IPS-NIHi7 (cell line): ENCODE results near the gene KIF13A.
A peak's percentile ranks its signal among the peaks of the same experiment; 100 is the strongest.
"Not testable (repeated sequence)": the region's sequence is repeated elsewhere in the genome, so short reads cannot be mapped to it uniquely, and the experiment has no call there.

ENCODE experiments used
- DNase-seq: peaks from one replicate; pipeline ENCODE4 v3.0.0; 2012; ENCODE audit warnings: mixed read lengths; ENCODE audit errors: extremely low spot score

Gene KIF13A

DNA sequence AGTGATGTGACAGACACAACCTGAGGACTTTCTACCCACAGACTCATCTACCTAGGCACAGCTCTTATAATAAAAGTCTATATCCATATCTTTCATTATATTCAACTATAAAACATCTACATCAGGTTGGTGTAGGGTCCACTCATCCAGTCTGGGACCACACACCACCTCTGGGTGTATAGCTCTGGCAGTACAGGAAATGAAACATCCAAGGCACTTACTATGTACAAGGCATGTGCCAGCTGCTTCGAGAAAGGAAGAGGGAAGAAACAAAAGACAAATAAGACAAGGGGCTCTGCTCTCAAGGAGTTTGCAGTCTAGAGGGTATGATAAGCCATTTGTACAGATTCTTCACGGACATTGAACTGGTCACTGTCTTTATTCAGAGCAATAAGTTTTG, 18.6 kb downstream of the KIF13A start:
- no peak for DNase-seq

DNA sequence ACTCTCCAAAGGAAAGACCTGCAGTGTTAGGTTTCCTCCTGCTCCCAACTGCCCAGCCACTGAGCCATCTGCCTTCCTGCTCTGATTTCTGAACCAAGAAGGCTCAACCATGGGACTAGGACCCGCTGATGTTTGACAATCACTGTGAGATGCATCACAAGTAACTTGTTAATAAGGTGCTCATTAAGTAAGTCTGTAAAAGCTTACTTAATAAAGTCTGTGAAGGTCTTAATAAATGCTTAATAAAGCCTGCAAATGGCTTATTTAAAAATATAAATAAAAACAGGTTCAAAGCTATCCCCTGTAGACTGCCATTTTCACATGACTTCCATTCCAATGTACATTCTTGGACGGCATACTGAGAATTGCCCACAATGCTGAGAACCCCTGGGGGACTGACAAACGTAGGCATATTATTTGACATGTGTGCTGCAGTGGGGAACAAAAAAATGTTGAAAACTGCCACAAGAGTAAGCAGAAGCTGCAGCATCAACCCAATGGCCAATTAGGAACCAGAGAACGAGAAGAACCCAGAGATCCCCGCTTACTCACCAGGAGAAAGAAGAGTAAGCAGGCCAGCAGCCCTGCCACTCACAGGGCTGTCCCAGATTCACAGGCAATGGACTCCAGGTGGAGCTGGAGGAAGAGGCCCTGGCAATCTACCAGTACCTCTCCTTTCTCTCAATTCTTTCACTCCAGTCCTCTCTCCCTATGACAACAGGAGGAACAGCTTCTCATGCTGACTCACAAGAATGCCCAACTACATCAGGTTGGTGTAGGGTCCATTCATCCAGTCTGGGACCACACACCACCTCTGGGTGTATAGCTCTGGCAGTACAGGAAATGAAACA, 19.5 kb downstream of the KIF13A start:
- peak; percentile 17 for DNase-seq

DNA sequence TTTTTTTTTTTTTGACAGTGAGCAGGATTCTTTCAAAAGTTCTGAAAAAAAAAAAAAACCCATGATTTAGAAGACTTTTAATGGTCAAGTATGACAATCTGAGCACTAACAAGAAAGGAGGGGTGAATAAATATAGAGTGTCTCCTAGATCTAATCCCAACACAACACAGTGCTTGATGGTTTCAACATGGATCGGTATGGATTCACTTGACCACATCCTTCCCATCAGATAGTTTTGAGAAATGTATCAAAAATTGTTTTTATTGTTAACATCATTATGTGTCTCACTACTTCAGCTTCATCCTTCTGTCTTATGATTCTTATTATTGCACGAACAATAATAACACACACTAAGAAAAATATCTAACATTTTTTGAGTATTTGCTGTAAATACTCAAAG, 21.0 kb downstream of the KIF13A start:
- DNase-seq = no peak

DNA sequence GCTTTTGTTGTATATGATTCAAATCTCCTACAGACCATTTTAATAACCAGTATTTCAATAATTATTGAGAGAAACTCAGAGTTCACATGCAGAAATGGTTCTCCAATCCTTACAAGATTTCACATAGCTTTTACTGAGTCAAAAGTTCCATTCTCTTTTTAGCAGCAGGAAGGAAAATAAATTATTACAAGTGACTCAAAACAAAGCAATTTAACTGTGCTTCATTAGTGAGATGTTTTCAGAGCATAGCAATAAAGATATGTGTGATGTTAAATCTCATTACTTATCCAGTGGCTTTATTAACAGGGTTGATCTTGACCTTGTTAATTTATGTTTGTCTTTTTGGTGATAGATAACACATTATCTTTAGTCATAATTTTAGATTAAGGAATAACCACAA, 22.0 kb downstream of the KIF13A start:
- DNase-seq = no peak

DNA sequence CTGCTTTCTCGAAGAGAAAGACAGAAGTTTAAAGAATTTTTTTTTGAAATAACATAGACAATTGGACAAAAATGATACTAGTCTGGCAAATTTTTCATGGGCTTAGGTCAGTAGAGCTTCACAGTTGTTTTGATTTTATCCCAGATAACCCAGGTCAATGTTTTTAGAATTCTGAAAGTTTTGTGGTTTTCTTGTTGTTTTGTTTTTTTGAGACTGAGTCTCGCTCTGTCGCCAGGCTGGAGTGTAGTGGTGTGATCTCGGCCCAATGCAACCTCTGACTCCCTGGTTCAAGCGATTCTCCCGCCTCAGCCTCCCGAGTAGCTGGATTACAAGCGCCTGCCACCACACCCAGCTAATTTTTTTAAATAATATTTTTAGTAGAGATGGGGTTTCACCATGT, 22.8 kb downstream of the KIF13A start:
- DNase-seq = no peak

DNA sequence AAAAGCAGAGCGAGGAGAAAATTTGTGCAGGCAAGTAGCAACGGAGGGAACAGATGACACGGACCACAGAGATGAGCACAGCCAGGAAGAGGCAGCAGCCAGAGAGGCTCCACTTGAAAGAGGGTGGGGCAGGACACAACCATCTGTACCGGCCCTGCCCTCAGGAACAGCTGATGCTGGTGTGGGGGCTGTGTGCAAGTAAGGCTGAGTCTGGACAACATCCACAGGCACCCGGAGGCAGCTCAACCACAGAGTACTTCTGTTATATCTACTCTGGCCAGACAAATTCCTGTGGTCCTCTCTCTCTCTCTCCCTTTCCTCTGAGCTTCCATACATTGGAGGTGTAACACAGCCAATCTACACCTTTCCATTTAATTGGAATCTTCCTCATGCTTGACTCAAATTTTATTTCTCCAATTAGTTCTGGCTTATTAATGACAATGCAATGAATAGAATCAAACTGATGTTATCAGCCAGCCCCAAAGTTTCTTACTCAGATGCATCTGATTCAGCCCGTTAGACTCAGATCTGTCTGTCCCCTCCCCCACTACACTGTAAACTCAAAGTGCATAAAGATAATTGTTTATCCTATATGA, 24.9 kb downstream of the KIF13A start:
- peak; percentile 43 for DNase-seq

DNA sequence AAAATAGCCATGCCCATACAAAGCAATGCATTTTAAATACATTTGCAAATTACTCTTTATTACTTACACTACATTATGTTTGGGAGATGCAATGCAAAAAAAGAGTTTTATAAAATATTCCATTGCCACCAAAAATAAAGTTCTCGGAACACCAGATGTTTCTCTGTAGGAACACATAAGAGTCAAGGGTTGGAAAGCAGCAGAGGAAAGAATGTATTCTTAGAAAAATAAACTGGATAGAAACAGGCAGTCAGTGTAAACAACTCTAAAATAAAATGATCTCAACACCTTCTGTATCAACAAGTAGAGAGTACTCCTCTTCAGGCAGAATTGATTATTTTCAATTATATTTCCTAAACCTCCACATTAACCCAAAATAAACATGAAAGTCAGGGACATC, 28.1 kb downstream of the KIF13A start:
- no peak for DNase-seq

DNA sequence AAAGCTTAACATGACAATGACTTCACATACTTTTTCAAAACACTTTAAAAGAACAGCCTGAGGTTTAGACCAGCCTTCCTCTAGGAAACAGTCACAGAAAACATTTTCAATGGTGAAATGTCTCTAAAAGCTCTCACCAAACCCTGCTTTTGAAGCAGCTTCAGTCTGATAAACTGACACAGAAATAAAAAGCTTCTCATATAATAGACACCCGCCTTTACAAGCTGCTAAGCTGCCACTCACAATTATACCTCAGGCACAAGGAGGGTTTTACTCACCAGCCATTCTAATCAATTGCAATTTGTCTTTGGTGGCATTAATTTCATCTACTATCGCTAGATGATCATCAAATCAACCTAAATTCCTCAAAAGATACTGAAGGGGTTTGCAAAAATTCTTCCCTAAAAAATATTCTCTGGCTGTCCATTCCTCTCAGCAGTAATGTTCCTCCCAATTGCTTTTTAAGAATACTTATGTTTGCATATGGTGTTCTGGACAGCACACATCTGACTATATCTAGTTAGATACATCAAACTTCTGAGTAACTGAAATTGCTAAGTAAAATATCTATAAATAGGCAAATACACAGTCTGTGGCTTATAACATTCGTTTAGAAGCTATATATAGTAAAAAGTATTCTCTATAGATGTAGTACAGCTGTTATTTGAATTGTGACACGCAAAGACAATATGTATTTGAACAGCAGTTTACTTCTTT, 29.4 kb downstream of the KIF13A start:
- DNase-seq = no peak

DNA sequence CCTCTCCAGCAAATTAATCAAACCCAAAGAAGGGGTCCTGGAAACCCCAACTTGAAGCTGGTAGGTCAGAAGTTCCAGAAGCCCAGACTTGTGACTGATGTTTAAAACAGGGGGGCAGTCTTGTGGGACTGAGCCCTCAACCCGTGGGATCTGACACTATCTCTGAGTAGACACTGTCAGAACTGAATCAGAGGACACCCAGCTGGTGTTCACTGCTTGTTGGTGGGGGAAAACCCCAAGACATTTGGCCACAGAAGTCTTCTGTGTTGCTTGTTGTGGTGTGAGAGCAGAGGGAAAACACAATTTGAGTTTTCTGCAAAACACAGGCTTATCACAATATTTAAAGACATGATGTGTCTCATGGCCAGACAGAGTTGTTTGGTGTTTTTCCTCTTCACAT, 29.9 kb downstream of the KIF13A start:
- DNase-seq = no peak

DNA sequence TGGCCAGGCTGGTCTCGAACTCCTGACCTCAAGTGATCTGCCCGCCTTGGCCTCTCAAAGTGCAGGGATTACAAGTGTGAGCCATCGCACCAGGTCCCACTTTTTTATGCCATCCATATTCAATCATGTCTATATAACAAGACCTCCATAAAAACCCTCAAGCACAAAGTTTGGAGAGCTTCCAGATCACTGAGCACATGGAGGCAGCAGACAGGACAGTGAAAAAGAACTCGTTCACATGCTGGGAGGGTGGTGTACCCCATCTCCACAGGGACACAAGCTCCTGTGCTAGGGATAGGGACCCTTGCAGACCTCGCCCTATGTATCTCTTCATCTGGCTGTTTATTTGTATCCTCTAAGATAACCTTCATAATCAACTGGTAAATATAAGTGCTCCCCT, 30.3 kb downstream of the KIF13A start:
- DNase-seq = no peak

DNA sequence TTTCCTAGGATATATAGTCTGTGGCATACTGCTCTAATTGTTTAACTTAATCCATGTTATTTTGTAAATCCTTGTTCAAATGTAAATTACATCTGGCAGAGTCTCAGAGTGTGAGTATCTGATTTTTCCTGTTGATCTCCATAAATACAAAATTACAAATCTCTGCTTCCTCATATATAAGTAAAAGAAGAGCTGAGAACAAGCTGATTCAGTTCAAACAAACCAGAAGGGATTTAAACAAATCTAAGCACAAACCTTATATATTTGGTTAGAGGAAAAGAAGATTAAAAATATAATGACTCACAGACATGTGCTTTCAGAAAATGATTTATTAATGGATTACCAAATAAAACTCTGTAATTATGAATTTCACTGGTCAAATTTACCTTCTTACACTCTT, 37.3 kb downstream of the KIF13A start:
- no peak for DNase-seq

DNA sequence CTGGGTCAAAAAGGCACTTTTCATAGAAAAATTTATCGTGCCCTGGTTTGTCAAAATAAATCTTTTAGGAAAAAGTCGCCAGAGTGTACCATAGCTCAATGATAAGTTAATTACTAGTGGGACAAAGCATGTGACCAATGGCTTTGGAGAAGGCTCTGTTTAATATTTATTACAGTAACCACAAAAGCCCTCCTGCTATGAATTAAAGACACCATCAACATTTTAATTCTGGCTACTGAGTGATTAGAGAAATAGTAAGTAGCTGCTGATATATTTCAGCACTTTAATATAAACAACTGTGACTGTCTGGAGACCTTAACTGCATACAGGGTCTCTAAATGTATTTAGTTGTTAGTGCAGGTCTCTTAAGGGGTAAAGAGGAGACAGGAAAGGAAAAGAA, 38.3 kb downstream of the KIF13A start:
- no peak for DNase-seq

DNA sequence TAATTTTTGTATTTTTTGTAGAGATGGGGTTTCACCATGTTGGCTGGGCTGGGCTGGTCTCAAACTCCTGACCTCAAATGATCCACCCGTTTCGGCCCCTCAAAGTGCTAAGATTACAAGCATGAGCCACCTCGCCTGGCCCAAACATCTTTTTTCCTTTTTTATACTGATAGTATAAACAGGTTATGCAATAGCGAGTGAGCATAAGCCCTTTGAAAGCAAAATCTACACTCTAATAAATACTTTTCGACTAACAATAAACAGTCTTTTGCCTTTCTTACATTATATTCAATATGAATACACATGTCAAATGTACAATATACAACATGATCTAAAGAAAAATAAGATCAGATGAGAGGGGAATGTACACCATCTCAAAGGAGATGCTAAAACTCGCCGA, 38.7 kb downstream of the KIF13A start:
- DNase-seq = no peak

DNA sequence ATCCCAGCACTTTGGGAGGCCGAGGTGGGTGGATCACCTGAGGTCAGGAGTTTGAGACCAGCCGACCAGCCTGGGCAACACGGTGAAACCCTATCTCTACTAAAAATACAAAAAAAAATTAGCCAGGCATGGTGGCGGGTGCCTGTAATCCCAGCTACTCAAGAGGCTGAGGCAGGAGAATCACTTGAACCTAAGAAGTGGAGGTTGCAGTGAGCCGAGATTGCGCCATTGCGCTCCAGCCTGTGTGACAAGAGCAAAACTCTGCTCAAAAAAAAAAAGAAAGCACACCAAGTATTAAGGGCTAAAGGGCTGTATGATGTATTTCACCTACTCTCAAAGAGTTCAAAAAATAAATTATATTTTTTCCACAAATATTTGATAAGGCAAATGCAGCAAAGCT, 39.9 kb downstream of the KIF13A start:
- DNase-seq = not testable (repeated sequence)

DNA sequence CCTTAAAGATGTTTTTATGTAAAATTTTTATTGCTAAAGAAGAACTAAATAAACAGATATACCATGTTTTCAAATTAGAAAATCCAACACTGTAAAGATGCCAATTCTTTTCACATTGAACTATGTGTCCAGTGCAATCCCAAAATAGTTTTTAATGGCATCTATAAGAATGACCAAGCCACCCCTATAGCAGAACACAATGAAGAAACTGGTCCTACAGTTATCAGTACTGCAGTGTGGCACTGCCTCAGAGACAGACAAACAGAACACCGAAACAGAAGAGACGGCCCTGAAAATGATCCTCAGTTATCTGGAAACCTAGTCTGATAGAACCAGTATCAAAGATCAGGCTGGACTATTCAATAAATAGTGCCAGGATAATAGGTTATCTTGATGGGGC, 41.9 kb downstream of the KIF13A start:
- DNase-seq = no peak

DNA sequence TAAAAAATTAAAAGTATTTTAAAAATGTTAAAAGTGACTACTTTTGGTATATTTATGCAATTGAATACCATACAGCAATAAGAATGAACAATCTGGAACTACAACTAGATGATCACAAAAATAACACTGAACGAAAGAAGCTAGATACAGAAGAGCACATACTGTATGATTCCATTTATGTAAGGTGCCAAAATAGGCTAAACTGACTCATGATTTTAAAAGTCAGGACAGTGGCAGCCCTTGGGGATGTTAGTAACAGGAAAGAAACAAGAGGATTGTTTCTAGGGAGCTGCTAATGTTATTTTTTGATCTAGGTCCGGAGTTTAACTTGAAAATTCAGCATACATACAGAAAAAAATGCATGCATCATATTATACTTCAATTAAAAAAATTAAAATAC, 42.3 kb downstream of the KIF13A start:
- no peak for DNase-seq

DNA sequence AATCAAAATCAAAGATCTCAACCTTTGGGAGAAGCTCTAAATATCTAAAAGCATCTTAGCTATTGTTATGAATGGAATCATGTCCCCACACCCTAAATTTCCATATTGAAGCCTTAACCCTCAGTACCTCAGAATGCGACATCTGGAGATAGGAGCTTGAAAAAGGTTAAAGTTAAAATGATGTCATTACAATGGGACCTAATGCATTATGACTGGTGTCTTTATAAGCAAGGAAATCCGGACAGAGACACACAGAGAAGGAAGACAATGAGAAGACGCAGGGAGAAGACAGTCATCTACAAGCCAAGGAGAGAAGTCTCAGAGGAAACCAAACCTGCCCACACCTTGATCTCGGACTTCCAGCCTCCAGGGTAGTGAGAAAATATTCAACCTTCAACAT, 46.1 kb downstream of the KIF13A start:
- no peak for DNase-seq

DNA sequence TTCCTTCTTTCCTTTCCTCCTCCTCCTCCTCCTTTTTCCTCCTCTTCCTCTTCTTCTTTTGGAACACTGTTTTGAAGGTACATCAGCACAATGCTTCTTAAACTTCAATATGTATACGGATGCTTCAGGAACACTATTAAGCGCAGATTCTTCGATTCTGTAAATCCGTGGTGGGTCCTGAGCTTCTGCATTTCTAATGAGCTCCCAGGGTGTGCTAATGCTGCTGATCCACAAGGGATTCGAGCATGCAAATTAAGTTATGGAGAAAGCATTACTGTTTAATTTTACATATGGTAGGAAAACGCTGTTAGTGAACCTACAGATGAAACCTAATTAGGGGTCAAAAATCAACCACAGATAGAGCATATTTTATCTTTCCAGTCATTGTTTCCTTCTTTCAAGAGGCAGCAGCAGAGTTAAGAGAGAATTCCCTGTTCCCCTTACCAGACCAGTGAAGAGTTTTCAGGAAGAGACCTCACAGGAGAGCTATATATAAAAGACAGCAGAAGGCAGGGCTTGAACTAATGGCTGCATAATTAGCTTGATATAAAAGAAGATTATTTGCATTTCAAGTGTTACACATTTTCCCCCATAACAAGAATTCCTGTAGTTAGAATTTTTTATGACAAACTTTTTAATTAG, 47.2 kb downstream of the KIF13A start:
- DNase-seq = peak; percentile 20

DNA sequence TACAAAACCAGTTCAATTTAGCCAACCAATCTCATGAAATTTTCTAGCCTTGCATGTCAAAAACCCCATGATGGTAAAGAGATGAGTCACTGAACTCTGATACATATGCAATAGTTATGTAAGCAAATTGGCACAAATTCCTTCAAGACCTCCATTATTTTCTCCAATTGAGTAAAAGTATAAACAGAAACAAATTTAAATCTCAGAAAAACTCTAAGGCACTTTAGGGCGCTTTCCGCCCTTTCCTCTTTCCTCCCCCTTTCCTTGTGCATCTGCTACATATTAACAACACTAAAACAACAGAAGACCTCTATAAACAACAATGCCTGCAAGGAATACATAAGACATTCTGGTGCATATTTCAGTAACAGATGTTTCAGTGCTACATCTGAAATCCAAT, 48.5 kb downstream of the KIF13A start:
- no peak for DNase-seq

DNA sequence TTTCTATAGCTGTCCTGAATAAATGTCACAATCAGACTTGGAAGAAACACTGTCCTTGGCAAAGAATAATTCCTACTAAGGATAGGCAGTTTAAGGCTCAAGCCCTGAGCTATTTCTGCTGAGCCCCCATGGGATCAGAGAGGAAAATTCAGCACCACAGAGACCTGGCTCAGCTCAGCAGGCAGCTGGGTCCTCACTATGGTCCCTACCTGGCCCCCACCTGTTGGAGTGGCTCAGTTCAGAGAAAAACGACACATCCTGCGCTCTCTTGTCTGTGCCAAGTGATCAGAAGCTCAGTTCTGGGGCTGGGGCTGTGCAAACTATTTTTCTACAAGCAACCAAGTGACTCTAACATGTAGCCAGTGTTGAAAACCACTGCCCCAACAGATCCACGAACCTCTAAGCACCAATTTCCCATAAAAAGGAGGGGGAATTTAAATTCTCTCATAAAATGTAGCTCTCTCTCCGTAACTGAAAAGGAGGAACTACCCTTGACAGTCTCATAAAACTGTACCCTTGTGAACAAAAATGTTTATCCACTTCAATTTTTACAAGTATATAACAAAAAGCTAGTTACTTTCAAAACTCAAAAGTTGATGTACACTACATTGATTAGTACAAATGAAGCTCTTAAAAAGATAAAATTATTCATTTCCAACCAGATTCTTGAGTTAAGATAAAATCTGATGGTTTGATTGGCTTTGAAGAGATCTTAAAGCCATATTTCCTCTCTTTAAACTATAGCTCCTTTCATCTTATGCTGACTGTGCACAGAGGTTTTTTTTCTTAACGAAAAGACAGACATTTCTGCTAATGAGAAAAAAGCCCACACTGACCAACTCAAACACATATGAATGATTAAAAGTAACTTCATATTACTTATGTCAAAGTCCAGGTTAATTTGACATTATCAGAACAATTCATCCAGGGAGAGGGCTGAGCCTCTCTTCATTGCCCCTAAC, 52.0 kb downstream of the KIF13A start:
- no peak for DNase-seq

DNA sequence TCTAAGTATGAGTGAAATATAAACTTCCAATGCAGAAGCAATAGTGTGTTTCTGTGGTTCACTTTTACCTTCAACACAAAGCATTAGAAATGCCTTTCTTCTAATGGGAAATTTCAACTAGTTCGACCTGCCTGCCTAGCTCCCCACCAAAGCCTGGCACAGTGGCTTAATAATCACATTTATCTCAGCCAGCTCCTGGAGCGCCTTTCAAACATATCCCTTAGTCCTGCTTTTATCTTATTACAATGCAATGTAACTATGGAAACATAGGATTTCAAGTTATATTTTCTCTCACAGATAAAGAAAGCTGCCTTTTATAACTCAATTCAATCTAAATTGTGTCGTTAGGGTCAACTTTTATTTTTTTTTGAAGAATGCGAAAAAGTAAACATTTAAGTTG, 53.7 kb downstream of the KIF13A start:
- DNase-seq = no peak
